Upper lobe of left lung (tissue), 4 donors: Measurements from ENCODE around the gene SORCS3.

ENCODE experiments used
- EP300 ChIP-seq, 4 donors: sonication (generic); formaldehyde crosslinking; IDR thresholded peaks; one replicate each; pipeline ENCODE4 v1.5.1; 2017; ENCODE audit warnings: antibody characterized with exemption in 4 of 4, control low read depth in 2 of 4
- POLR2A ChIP-seq, 4 donors: fragments of 450-650 bp; IDR thresholded peaks; one replicate each; pipeline ENCODE4 v1.5.1; 2016 to 2017; ENCODE audit warnings: antibody characterized with exemption in 4 of 4, mild to moderate bottlenecking in 2 of 4
- POLR2AphosphoS5 ChIP-seq, 2 donors: sonication (generic); formaldehyde crosslinking; IDR thresholded peaks; one replicate each; pipeline ENCODE4 v1.5.1; 2017; ENCODE audit warnings: antibody characterized with exemption in 2 of 2
- TF ChIP-seq, protein P1 (sequence below), 6 experiments: fragments of 450-650 bp in 4 of 6; fragments of 200-600 bp in 2 of 6; sonication (generic) in 2 of 6; IDR thresholded peaks; one replicate each; pipeline ENCODE4 v1.5.1; 2016 to 2019; ENCODE audit warnings: antibody characterized with exemption in 6 of 6

DNA sequence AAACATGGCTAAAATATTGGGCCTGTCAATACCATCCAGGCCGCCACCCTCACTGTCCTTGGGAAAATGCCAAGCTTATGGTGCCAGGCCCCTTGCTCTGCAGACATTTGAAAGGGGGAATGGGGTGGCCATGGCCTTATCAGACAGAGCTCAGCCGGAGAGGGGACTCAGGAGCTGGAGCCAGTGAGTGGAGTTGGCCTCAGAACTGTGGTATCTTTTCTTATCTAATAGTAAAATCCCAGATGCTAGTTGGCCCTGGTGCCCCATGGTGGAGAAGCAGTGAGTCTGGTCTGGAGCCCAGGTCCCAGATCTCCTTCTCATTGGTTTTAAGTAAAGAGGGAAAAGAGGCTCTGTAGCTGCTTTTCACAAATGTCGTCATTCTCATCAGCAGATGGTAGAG, 49.6 kb upstream of the SORCS3 start:
- no peak for TF ChIP-seq POLR2A (IDR thresholded peaks at IDR 0.05)
- TF ChIP-seq, protein P1, sequence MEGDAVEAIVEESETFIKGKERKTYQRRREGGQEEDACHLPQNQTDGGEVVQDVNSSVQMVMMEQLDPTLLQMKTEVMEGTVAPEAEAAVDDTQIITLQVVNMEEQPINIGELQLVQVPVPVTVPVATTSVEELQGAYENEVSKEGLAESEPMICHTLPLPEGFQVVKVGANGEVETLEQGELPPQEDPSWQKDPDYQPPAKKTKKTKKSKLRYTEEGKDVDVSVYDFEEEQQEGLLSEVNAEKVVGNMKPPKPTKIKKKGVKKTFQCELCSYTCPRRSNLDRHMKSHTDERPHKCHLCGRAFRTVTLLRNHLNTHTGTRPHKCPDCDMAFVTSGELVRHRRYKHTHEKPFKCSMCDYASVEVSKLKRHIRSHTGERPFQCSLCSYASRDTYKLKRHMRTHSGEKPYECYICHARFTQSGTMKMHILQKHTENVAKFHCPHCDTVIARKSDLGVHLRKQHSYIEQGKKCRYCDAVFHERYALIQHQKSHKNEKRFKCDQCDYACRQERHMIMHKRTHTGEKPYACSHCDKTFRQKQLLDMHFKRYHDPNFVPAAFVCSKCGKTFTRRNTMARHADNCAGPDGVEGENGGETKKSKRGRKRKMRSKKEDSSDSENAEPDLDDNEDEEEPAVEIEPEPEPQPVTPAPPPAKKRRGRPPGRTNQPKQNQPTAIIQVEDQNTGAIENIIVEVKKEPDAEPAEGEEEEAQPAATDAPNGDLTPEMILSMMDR (IDR thresholded peaks at IDR 0.05), result no peak
- no peak for TF ChIP-seq POLR2AphosphoS5 (IDR thresholded peaks at IDR 0.05)
- TF ChIP-seq EP300 (IDR thresholded peaks at IDR 0.05), result no peak
